ENCODE measurements around the gene PLCH1.
"Not testable (repeated sequence)": the region's sequence is repeated elsewhere in the genome, so short reads cannot be mapped to it uniquely, and the experiment has no call there.

Gene PLCH1

GRCh38 chr3:155409336-155409735 lies 335.5 kb downstream of the PLCH1 start:
- no peak for DNase-seq

DNA sequence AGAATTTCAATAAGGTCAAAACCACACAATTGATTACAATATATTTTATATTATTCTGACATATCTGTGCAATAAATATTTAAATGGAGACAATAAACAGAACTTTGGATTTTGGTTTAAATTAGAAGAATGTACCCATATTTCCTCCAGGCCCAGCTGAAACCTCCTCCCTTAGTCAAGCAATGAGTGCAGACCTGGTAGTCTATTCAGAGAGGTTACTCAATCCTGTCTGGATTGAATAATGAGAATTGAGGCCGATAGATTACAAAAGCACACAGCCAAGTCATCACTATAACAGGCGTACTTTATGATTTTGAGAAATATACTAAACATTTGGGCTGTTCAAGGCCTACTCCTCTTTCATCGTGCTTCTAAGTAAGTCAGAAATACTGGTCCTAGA lies 336.9 kb downstream of the PLCH1 start:
- DNase-seq = no peak

DNA sequence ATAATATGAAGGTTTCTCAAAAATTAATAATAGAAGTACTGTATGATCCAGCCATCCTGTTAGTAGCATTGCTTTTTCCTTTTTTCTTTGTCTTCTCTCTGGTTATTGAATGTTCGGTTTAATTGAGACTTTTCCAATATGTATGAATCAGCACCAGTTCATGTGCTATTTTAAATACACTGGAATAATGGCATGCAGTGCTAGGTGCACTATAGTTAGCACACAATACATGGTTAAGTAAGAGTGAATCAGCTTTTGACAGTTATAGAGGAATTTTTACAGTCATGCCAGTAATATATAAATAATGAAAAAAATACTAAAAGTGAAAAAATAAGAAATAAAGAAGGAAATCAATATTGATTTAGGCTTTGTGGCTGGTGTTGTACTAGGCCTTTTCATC lies 337.5 kb downstream of the PLCH1 start:
- DNase-seq = no peak

DNA sequence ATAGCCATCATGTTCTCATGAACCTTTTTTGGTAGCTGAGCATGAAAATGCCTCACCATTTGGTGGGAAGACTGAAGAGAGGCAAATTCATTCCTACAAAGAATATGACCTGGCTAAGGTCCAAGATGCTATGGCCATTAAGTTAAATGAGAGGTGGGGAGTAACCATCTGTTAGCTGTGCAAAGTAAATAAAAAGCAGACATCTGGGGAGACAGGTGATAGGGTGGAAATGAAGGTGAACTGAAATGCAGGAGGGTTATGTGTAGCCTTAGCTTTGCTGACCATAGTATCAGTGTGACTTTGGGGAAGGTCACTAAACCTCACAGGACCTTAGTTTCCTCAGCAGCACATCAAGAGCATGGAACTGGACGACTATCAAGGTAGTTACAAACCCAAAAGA lies 340.4 kb downstream of the PLCH1 start:
- DNase-seq = no peak

- DNase-seq = no peak
Measured at GRCh38 chr3:155402656-155403055, 342.2 kb downstream of the PLCH1 start.

GRCh38 chr3:155398046-155398445 lies 346.8 kb downstream of the PLCH1 start:
- no peak for DNase-seq

GRCh38 chr3:155394896-155395295 lies 350.0 kb downstream of the PLCH1 start:
- DNase-seq = not testable (repeated sequence)

- DNase-seq = no peak
Measured at GRCh38 chr3:155394240-155394639, 350.6 kb downstream of the PLCH1 start.

- DNase-seq = no peak
Measured at GRCh38 chr3:155393316-155393715, 351.6 kb downstream of the PLCH1 start.

DNA sequence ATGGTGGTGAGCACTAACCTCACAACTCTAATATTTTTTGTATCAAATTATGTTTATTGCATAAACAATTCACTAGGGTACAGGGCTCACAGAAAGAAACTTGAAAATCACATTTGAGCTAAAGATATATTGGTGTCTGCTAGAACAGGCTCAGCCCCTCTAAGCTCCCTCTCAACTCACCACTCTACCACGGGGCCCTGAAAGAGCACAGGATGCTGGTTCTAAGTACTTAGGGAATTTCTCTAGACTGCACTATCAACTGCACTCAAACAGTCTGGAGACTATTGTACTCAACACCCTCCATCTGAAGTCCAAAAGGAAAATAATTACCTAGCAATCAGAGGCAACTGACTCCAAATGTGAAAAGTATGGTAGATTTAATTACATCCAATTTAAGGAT lies 352.7 kb downstream of the PLCH1 start:
- no peak for DNase-seq

- DNase-seq = no peak
Measured at GRCh38 chr3:155391551-155391958, 353.3 kb downstream of the PLCH1 start.

DNA sequence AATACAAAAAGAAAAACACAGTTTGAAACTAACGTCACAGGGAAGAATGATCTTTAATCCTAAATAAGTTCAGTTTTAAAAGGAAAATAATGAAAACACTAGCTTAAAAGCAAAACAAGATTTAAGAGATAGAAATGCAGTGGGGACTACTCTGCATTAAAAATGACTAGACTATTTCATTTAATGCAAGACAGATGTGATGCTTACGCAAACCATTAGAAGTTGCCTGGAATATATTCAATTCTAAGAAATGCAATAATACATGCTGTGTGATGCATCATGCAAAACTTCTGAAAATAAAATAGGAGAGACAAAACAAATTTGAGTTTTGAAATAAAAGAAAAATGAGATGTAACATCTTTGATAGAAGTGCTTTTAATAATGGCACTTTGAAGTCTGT lies 353.8 kb downstream of the PLCH1 start:
- DNase-seq = no peak

DNA sequence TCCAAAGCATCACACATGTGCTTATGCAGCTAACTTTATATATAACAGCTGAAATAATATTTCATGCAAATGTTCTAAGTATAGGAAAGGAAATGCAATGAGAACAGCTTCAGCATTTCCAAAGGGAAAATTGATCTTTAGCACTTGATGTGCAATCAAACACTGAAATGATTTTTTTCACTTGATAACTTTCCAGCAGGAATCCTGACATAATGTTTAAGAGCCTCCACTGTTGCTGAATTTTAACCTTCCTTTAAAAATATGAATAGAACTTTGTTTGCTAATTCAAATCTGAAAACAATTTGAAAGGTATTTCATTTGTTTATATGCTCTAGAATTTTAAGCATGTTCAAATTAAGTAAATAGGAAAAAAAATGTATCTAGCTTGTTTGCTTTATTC lies 354.5 kb downstream of the PLCH1 start:
- DNase-seq = no peak

DNA sequence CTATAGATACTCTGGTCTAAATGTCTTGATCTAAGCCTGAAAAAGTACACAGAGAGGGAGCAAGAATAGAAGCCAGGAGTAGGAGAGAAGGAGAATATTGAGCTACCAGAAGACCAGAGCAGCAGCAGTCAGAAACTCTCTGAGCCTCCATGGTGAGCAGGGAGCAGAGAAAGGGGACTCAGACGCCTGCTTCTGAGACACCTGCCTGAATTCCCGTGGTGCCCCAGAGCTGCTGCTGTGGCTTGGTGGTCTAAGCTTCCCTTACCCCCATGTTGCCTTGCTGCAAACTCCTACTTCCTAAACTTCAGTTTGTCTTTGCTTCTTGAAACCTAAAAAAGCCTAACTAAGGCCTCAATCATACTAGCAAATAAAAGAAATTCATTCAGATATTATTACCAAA lies 356.5 kb downstream of the PLCH1 start:
- DNase-seq = no peak

- no peak for DNase-seq
Measured at GRCh38 chr3:155387571-155387970, 357.3 kb downstream of the PLCH1 start.

DNA sequence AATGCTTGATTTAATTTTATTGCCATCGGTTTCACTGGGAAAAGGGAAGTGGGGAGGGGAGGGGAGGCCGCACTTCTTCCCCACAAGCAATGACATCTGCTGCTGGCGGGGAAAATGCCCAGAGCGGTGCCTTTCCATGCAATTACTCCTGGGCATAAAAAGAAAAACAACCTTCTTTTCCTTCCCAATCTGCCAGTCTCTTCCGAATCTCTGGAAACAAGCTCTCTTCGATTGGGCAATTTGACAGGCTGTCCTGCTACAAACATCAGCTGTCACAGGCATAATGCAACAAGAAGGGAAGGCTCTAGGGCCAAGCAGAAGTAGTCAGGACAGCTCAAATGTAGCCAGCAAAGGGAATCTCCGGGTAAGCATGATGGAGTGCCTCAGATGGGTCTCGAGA lies 358.0 kb downstream of the PLCH1 start:
- no peak for DNase-seq

- DNase-seq = no peak
Measured at GRCh38 chr3:155385896-155386625, 358.8 kb downstream of the PLCH1 start.

- DNase-seq = no peak
Measured at GRCh38 chr3:155382396-155383042, 362.4 kb downstream of the PLCH1 start.

- no peak for DNase-seq
Measured at GRCh38 chr3:155377847-155378246, 367.0 kb downstream of the PLCH1 start.

DNA sequence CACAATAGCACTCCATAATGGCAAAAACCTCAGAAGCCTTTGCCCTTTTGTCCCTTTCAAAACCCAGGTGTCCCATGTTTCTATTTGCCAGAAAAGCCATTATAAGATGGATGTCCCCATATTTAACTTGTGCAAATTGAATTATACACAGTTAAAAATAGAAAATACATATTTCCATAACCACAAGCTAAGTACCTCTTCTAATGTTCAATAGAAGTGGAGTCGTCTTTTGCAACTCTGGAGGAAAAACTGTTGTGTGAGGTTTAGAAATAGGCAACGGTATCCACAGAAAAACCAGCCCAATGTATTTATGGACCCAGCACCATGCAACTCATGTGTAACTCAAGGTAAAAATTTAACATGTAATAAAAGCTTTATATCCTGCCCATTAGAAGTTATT lies 367.8 kb downstream of the PLCH1 start:
- no peak for DNase-seq

DNA sequence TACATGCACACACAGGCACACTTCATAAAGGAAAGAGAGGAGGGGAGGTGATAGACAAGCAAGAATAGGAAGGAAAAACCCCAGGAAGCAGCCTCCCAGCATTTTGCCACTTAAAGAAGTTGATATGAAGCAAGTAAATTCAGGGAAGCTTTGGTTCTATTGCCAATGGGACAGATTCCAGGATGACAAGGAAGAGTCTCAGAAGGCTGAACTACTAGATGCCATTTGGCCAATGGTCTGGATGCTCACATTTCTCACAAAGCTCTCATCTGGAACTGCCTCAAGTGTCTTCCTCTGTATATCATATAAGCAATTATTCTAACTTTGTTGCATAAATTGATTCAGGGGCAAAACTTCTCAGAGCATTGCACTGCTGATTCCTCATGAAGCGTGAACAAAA lies 372.6 kb downstream of the PLCH1 start:
- no peak for DNase-seq

DNA sequence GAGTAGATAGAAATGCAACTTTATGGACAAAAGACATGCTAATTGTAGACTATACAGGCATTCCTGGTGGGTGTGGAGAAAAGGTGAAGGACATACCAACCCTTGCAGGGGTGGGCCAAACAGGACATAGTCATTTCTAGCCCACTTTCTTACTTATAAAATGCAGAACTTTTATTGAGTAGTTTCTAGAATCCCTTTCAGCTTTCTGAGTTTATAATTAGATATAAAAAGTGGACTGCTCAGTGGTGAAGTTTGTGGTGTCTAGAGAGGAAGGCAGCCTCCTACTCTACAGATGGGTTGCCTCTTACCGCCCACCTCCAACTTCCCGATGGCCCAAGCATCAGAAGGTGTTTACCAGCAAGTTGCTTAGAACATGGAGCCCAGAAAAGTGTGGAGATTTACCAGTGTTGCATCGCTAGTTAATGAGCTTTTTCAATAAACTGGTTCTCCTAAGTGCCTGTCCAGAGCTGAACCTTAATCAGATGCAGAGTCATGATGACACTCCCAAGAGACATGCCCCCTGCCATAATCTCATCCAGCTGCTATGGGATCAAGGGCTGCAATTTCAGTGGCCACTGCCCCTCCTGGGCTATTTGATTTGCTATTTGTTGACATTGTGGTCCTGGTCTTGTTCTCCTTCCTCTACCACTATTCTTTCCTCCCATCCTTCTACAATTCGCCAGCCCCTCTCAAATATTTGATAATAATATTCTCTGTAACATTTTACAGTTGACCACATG lies 373.9 kb downstream of the PLCH1 start:
- no peak for DNase-seq

DNA sequence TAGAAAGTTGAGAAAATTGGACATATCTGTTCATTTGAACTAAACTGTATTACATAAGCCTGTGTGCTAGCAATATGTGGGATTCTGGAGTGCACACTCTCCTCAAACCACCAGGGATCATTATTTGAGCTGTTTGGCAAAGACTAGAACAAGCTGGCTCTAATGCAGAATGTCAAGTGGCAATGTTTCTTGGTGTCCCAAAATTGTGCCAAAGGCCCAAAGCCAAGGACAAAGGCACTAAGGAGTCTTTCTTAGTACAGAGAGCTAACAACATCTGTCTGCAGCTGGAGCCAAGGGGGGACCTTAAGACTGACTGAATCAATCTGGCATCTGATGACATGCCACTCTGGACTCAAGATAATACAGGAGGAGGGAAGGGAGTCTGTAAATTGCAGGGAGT lies 374.7 kb downstream of the PLCH1 start:
- no peak for DNase-seq

DNA sequence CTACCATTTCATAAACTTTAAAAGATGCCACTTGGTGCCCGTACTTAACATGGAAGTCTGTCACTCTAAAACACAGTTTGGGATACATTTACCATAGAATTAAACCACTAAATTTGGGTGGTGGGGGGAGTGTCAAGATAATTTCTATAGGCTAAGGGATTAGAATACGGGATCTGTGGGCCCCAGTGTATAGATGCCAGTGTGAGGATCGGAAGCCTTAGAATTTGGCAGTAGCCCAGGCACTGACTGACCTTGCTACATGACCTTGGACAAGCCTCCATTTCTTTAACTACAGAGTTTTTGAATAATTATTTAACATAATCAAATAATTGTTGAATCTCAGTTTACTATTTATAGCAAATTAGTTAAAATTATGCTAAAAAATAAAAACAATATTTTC lies 375.1 kb downstream of the PLCH1 start:
- no peak for DNase-seq

Data from CD4-positive, alpha-beta T cell treated with Interleukin-1 beta for 1 hour (primary cell).